Trophoblast cell (in vitro differentiated cells and primary cell): Measurements from ENCODE around the gene C19orf85.

ENCODE experiments used
- DNase-seq, 2 donors: peaks; one replicate each; pipeline ENCODE4 v3.0.0-alpha.2; 2016
- H2AFZ ChIP-seq: 2 replicates; pipeline ENCODE4 v1.6.1; 2013; ENCODE audit warnings: low read length, moderate library complexity, mild to moderate bottlenecking; ENCODE audit not compliant: insufficient read depth, poor library complexity
- H2AK5ac ChIP-seq: 2 replicates; pipeline ENCODE4 v1.6.1; 2013; ENCODE audit warnings: mild to moderate bottlenecking, low read length
- H2BK120ac ChIP-seq: 2 replicates; pipeline ENCODE4 v1.6.1; 2013; ENCODE audit warnings: low read length, mild to moderate bottlenecking, moderate library complexity; ENCODE audit not compliant: insufficient read depth, poor library complexity
- H2BK12ac ChIP-seq: 2 replicates; pipeline ENCODE4 v1.6.1; 2013; ENCODE audit warnings: mild to moderate bottlenecking, low read length, moderate library complexity
- H2BK5ac ChIP-seq: 2 replicates; pipeline ENCODE4 v1.6.1; 2013; ENCODE audit warnings: low read length, low read depth, moderate library complexity, mild to moderate bottlenecking; ENCODE audit not compliant: poor library complexity
- H3K14ac ChIP-seq: 2 replicates; pipeline ENCODE4 v1.6.1; 2013; ENCODE audit warnings: mild to moderate bottlenecking, low read length
- H3K18ac ChIP-seq: 2 replicates; pipeline ENCODE4 v1.6.1; 2013; ENCODE audit warnings: mild to moderate bottlenecking, low read length
- H3K23ac ChIP-seq: 2 replicates; pipeline ENCODE4 v1.6.1; 2013; ENCODE audit warnings: low read length
- H3K27ac ChIP-seq: 2 replicates; pipeline ENCODE4 v1.5.1; 2013; ENCODE audit warnings: low read depth, mild to moderate bottlenecking, inconsistent platforms, low read length, moderate library complexity
- H3K27me3 ChIP-seq: 2 replicates; pipeline ENCODE4 v1.6.1; 2013; ENCODE audit warnings: inconsistent platforms, mild to moderate bottlenecking, low read length, moderate library complexity; ENCODE audit not compliant: insufficient read depth
- H3K36me3 ChIP-seq, 2 experiments: 1 replicate in 1 of 2; 2 replicates in 1 of 2; pipeline ENCODE4 v1.6.1; 2013; ENCODE audit warnings: low read length in 2 of 2, mild to moderate bottlenecking in 2 of 2, moderate library complexity in 1 of 2; ENCODE audit not compliant: insufficient read depth in 2 of 2, control insufficient read depth in 1 of 2
- H3K4ac ChIP-seq: 2 replicates; pipeline ENCODE4 v1.6.1; 2013; ENCODE audit warnings: low read depth, mild to moderate bottlenecking, low read length, moderate library complexity
- H3K4me1 ChIP-seq, 2 experiments: 1 replicate in 1 of 2; 2 replicates in 1 of 2; pipeline ENCODE4 v1.6.1; 2013; ENCODE audit warnings: low read length in 2 of 2, mild to moderate bottlenecking in 2 of 2, moderate library complexity in 1 of 2; ENCODE audit not compliant: insufficient read depth in 2 of 2, control insufficient read depth in 1 of 2
- H3K4me2 ChIP-seq: 2 replicates; pipeline ENCODE4 v1.6.1; 2013; ENCODE audit warnings: inconsistent platforms, mild to moderate bottlenecking, low read length, moderate library complexity
- H3K4me3 ChIP-seq: 2 replicates; pipeline ENCODE4 v1.5.1; 2013; ENCODE audit warnings: mild to moderate bottlenecking, low read depth, low read length, inconsistent platforms
- H3K79me1 ChIP-seq: one replicate; pipeline ENCODE4 v1.6.1; 2013; ENCODE audit warnings: low read length
- H3K79me2 ChIP-seq: 2 replicates; pipeline ENCODE4 v1.6.1; 2013; ENCODE audit warnings: low read length, mild to moderate bottlenecking; ENCODE audit not compliant: control insufficient read depth, insufficient read depth, poor library complexity
- H3K9ac ChIP-seq: 2 replicates; pipeline ENCODE4 v1.6.1; 2013; ENCODE audit warnings: mild to moderate bottlenecking, low read length
- H3K9me3 ChIP-seq: 2 replicates; pipeline ENCODE4 v1.6.1; 2013; ENCODE audit warnings: low read depth, mild to moderate bottlenecking, control low read depth, inconsistent platforms, low read length; ENCODE audit not compliant: insufficient read depth
- H4K12ac ChIP-seq: 2 replicates; pipeline ENCODE4 v1.6.1; 2013; ENCODE audit warnings: low read depth, mild to moderate bottlenecking, low read length, moderate library complexity
- H4K8ac ChIP-seq: 2 replicates; pipeline ENCODE4 v1.6.1; 2013; ENCODE audit warnings: low read depth, mild to moderate bottlenecking, low read length, moderate library complexity
- H4K91ac ChIP-seq: one replicate; pipeline ENCODE4 v1.6.1; 2013; ENCODE audit warnings: low read depth, mild to moderate bottlenecking, low read length, moderate library complexity
- WGBS: extraction: QIAGEN DNeasy Blood & Tissue Kit; methylation state at CpG from one replicate; pipeline ENCODE4 v1.1.7; 2013; ENCODE audit warnings: missing lambda C conversion rate; ENCODE audit not compliant: insufficient read length, insufficient coverage; ENCODE audit errors: extremely low coverage; 5-methylcytosine and 5-hydroxymethylcytosine counted together

Gene C19orf85

GRCh38 chr19:55483706-55484592 is 19.4 kb upstream of the C19orf85 start:
- Histone ChIP-seq H3K4ac (peak overlapping the region; percentile 16), H3K23ac (no peak overlapping the region), H3K9ac (no peak overlapping the region), H4K12ac (no peak overlapping the region), H2BK120ac (peak overlapping the region; percentile 15), H3K14ac (peak overlapping the region; percentile 58), H2BK5ac (peak overlapping the region; percentile 35), H3K9me3 (peaks cover 1% of the 10 kb centered on the region), H4K8ac (peak overlapping the region; percentile 85), H3K18ac (peak overlapping the region; percentile 70), H2AFZ (no peak overlapping the region), H3K27me3 (no peaks in the 10 kb centered on the region), H3K79me2 (peaks cover 22% of the 10 kb centered on the region), H4K91ac (peak overlapping the region; percentile 99), H2AK5ac (peak overlapping the region; percentile 56), H3K79me1 (peaks cover 41% of the 10 kb centered on the region), H3K4me2 (peak overlapping the region; percentile 89), H3K36me3 (peaks cover 22 to 26% of the 10 kb centered on the region in 2 experiments), H3K27ac (peak overlapping the region; percentile 35), H2BK12ac (peak overlapping the region; percentile 20), H3K4me3 (no peak overlapping the region), H3K4me1 (peaks cover 37 to 40% of the 10 kb centered on the region in 2 experiments)
- WGBS: no CpG with 5 or more reads among the region's 46 CpGs
- no peak for DNase-seq

- no peak overlapping the region for H3K4ac ChIP-seq
- H3K36me3 ChIP-seq: peaks cover 22 to 26% of the 10 kb centered on the region in 2 experiments
- no peak overlapping the region for H2AFZ ChIP-seq
- no peaks in the 10 kb centered on the region for H3K27me3 ChIP-seq
- no peak overlapping the region for H4K91ac ChIP-seq
- no peak overlapping the region for H3K4me2 ChIP-seq
- no peak overlapping the region for H3K9ac ChIP-seq
- peaks cover 19% of the 10 kb centered on the region for H3K79me2 ChIP-seq
- no peak overlapping the region for H3K4me3 ChIP-seq
- no peak overlapping the region for H2BK120ac ChIP-seq
- H3K18ac ChIP-seq: peak overlapping the region; percentile 19
- peaks cover 36% of the 10 kb centered on the region for H3K79me1 ChIP-seq
- no peak overlapping the region for H4K8ac ChIP-seq
- no peak for DNase-seq
- H2BK12ac ChIP-seq: no peak overlapping the region
- H2BK5ac ChIP-seq: no peak overlapping the region
- WGBS: no CpG with 5 or more reads among the region's 47 CpGs
- no peak overlapping the region for H3K14ac ChIP-seq
- H3K4me1 ChIP-seq: peaks cover 32 to 34% of the 10 kb centered on the region in 2 experiments
- peak overlapping the region; percentile 35 for H3K27ac ChIP-seq
- no peak overlapping the region for H3K23ac ChIP-seq
- peaks cover 1% of the 10 kb centered on the region for H3K9me3 ChIP-seq
- H2AK5ac ChIP-seq: no peak overlapping the region
- H4K12ac ChIP-seq: no peak overlapping the region
These were observed 18.6 kb upstream of the C19orf85 start for GRCh38 chr19:55482967-55483705.

- H2AK5ac ChIP-seq: no peak overlapping the region
- H3K4me3 ChIP-seq: no peak overlapping the region
- H4K91ac ChIP-seq: no peak overlapping the region
- H3K14ac ChIP-seq: no peak overlapping the region
- no peak overlapping the region for H3K23ac ChIP-seq
- H2AFZ ChIP-seq: no peak overlapping the region
- no CpG with 5 or more reads among the region's 83 CpGs for WGBS
- H3K4ac ChIP-seq: no peak overlapping the region
- peaks cover 22 to 26% of the 10 kb centered on the region in 2 experiments for H3K36me3 ChIP-seq
- no peak overlapping the region for H4K8ac ChIP-seq
- H2BK12ac ChIP-seq: no peak overlapping the region
- peaks cover 29% of the 10 kb centered on the region for H3K79me1 ChIP-seq
- no peak for DNase-seq
- H3K4me1 ChIP-seq: peaks cover 29 to 32% of the 10 kb centered on the region in 2 experiments
- no peak overlapping the region for H2BK5ac ChIP-seq
- H2BK120ac ChIP-seq: no peak overlapping the region
- H4K12ac ChIP-seq: no peak overlapping the region
- H3K27me3 ChIP-seq: no peaks in the 10 kb centered on the region
- no peak overlapping the region for H3K27ac ChIP-seq
- no peak overlapping the region for H3K18ac ChIP-seq
- H3K79me2 ChIP-seq: peaks cover 19% of the 10 kb centered on the region
- no peak overlapping the region for H3K4me2 ChIP-seq
- H3K9ac ChIP-seq: no peak overlapping the region
- H3K9me3 ChIP-seq: peaks cover 1% of the 10 kb centered on the region
These were observed 17.8 kb upstream of the C19orf85 start for GRCh38 chr19:55482156-55482961.

GRCh38 chr19:55481794-55482155 is 17.2 kb upstream of the C19orf85 start:
- Histone ChIP-seq H3K4me2 (no peak overlapping the region), H3K79me1 (peaks cover 23% of the 10 kb centered on the region), H3K9me3 (peaks cover 1% of the 10 kb centered on the region), H3K4ac (no peak overlapping the region), H4K8ac (no peak overlapping the region), H2BK12ac (no peak overlapping the region), H4K91ac (no peak overlapping the region), H2BK120ac (no peak overlapping the region), H2BK5ac (no peak overlapping the region), H3K79me2 (peaks cover 16% of the 10 kb centered on the region), H3K27ac (no peak overlapping the region), H3K9ac (no peak overlapping the region), H2AK5ac (no peak overlapping the region), H3K14ac (no peak overlapping the region), H3K4me1 (peaks cover 29% of the 10 kb centered on the region in 2 experiments), H3K4me3 (no peak overlapping the region), H3K27me3 (no peaks in the 10 kb centered on the region), H3K36me3 (peaks cover 22 to 26% of the 10 kb centered on the region in 2 experiments), H4K12ac (no peak overlapping the region), H3K23ac (no peak overlapping the region), H2AFZ (no peak overlapping the region), H3K18ac (no peak overlapping the region)
- no CpG with 5 or more reads among the region's 40 CpGs for WGBS
- no peak for DNase-seq
